Suprapubic skin (tissue), 4 donors: ENCODE results near the gene CA11. TPM values are rescaled to one million over a fixed set of nuclear protein-coding genes. Genes with fewer than 3 reads are reported as not detected.
"Not testable (repeated sequence)": the region's sequence is repeated elsewhere in the genome, so short reads cannot be mapped to it uniquely, and the experiment has no call there.

Source experiments
- DNase-seq, 2 donors: peaks; one replicate each; pipeline ENCODE4 v3.0.0-alpha.2; 2019; ENCODE audit warnings: low spot score in 2 of 2
- H3K27ac ChIP-seq: fragments of 200-600 bp; sonication (generic); one replicate; pipeline ENCODE4 v1.5.1; 2019
- H3K27me3 ChIP-seq: fragments of 200-600 bp; sonication (generic); one replicate; pipeline ENCODE4 v1.5.1; 2019
- H3K36me3 ChIP-seq: fragments of 200-600 bp; sonication (generic); one replicate; pipeline ENCODE4 v1.5.1; 2019
- H3K4me1 ChIP-seq: fragments of 200-600 bp; sonication (generic); one replicate; pipeline ENCODE4 v1.5.1; 2019
- H3K4me3 ChIP-seq: fragments of 200-600 bp; sonication (generic); one replicate; pipeline ENCODE4 v1.5.1; 2019; ENCODE audit warnings: mild to moderate bottlenecking
- H3K9me3 ChIP-seq: fragments of 200-600 bp; sonication (generic); one replicate; pipeline ENCODE4 v1.5.1; 2019
- CTCF ChIP-seq, 2 donors: fragments of 200-600 bp in 1 of 2; fragments of 450-650 bp in 1 of 2; sonication (generic) in 1 of 2; IDR thresholded peaks; one replicate each; pipeline ENCODE4 v1.5.1; 2016 to 2019; ENCODE audit warnings: antibody characterized with exemption in 2 of 2, mild to moderate bottlenecking in 1 of 2, moderate library complexity in 1 of 2
- EP300 ChIP-seq: sonication (generic); formaldehyde crosslinking; IDR thresholded peaks from one replicate; pipeline ENCODE4 v1.6.1; 2017; ENCODE audit warnings: antibody characterized with exemption
- POLR2A ChIP-seq, 2 donors: fragments of 450-650 bp; IDR thresholded peaks; one replicate each; pipeline ENCODE4 v1.6.1; 2017; ENCODE audit warnings: antibody characterized with exemption in 2 of 2, mild to moderate bottlenecking in 2 of 2, moderate library complexity in 2 of 2
- POLR2AphosphoS5 ChIP-seq, 3 donors: sonication (generic); formaldehyde crosslinking; IDR thresholded peaks; one replicate each; pipeline ENCODE4 v1.6.1; 2017; ENCODE audit warnings: antibody characterized with exemption in 3 of 3
- WGBS: methylation state at CpG from one replicate; pipeline ENCODE4 v1.1.5; 2018; 5-methylcytosine and 5-hydroxymethylcytosine counted together
- total RNA-seq, 4 donors: library from RNA; depleted of rRNA; stranded (reverse); fragments of >200 nt; gene quantifications; one replicate each; pipeline ENCODE4 v1.1.0, GENCODE V29; 2016

Gene CA11
- total RNA-seq, 4 donors from 2014 or later: 8.8 to 11.0 (median 9.7) TPM

GRCh38 chr19:48685583-48685982, 39.6 kb upstream of the CA11 start:
- H3K27ac ChIP-seq: no peak overlapping the region

GRCh38 chr19:48683349-48683748, 37.4 kb upstream of the CA11 start:
- H3K36me3 ChIP-seq: no peaks in the 10 kb centered on the region
- no peak overlapping the region for H3K27ac ChIP-seq
- no peak overlapping the region for H3K4me3 ChIP-seq
- no peaks in the 10 kb centered on the region for H3K9me3 ChIP-seq
- no peak for TF ChIP-seq POLR2AphosphoS5 (IDR thresholded peaks at IDR 0.05)
- TF ChIP-seq CTCF (IDR thresholded peaks at IDR 0.05): no peak
- no peak for TF ChIP-seq EP300
- TF ChIP-seq POLR2A (IDR thresholded peaks at IDR 0.05): no peak
- WGBS: 60% methylated on average over 11 of the region's 11 CpGs
- no peak for DNase-seq
- H3K27me3 ChIP-seq: no peaks in the 10 kb centered on the region
- peaks cover 8% of the 10 kb centered on the region for H3K4me1 ChIP-seq

More at GRCh38 chr19:48685583-48685982, 39.6 kb upstream of the CA11 start:
- Histone ChIP-seq H3K9me3 (no peaks in the 10 kb centered on the region), H3K4me3 (no peak overlapping the region), H3K36me3 (no peaks in the 10 kb centered on the region), H3K4me1 (peaks cover 8% of the 10 kb centered on the region), H3K27me3 (no peaks in the 10 kb centered on the region)
- 83% methylated on average over 9 of the region's 9 CpGs for WGBS
- no peak for DNase-seq
- TF ChIP-seq CTCF (IDR thresholded peaks at IDR 0.05): no peak
- TF ChIP-seq POLR2A (IDR thresholded peaks at IDR 0.05): no peak
- no peak for TF ChIP-seq EP300
- no peak for TF ChIP-seq POLR2AphosphoS5 (IDR thresholded peaks at IDR 0.05)

- Histone ChIP-seq H3K27ac (peak overlapping the region; percentile 24), H3K4me3 (no peak overlapping the region), H3K9me3 (no peaks in the 10 kb centered on the region), H3K4me1 (peaks cover 20% of the 10 kb centered on the region), H3K27me3 (no peaks in the 10 kb centered on the region), H3K36me3 (no peaks in the 10 kb centered on the region)
- no peak for DNase-seq
- no peak for TF ChIP-seq EP300
- no peak for TF ChIP-seq POLR2AphosphoS5 (IDR thresholded peaks at IDR 0.05)
- no peak for TF ChIP-seq CTCF (IDR thresholded peaks at IDR 0.05)
- TF ChIP-seq POLR2A (IDR thresholded peaks at IDR 0.05): no peak
- WGBS: 54% methylated on average over 5 of the region's 7 CpGs
These were observed 35.1 kb upstream of the CA11 start for GRCh38 chr19:48681127-48681470.

- TF ChIP-seq POLR2AphosphoS5 (IDR thresholded peaks at IDR 0.05): no peak
- no peak for TF ChIP-seq EP300
- TF ChIP-seq CTCF (IDR thresholded peaks at IDR 0.05): no peak
- no peak for TF ChIP-seq POLR2A (IDR thresholded peaks at IDR 0.05)
- 88% methylated on average over 18 of the region's 45 CpGs for WGBS
- Histone ChIP-seq H3K36me3 (no peaks in the 10 kb centered on the region), H3K27me3 (no peaks in the 10 kb centered on the region), H3K4me3 (no peak overlapping the region), H3K27ac (no peak overlapping the region), H3K4me1 (peaks cover 24% of the 10 kb centered on the region), H3K9me3 (no peaks in the 10 kb centered on the region)
- DNase-seq: no peak
These were observed 34.6 kb upstream of the CA11 start for GRCh38 chr19:48680436-48681126.

- 94% methylated on average over 16 of the region's 19 CpGs for WGBS
These were observed 34.0 kb upstream of the CA11 start for GRCh38 chr19:48680006-48680405.

GRCh38 chr19:48678201-48678600, 32.2 kb upstream of the CA11 start:
- H3K27ac ChIP-seq: peak overlapping the region; percentile 10
- DNase-seq: no peak
- H3K27me3 ChIP-seq: no peaks in the 10 kb centered on the region
- no peaks in the 10 kb centered on the region for H3K9me3 ChIP-seq
- no peaks in the 10 kb centered on the region for H3K36me3 ChIP-seq
- peaks cover 28% of the 10 kb centered on the region for H3K4me1 ChIP-seq
- no peak overlapping the region for H3K4me3 ChIP-seq
- TF ChIP-seq POLR2A (IDR thresholded peaks at IDR 0.05): no peak
- TF ChIP-seq POLR2AphosphoS5 (IDR thresholded peaks at IDR 0.05): no peak
- no peak for TF ChIP-seq CTCF (IDR thresholded peaks at IDR 0.05)
- TF ChIP-seq EP300: no peak
- WGBS: 57% methylated on average over 4 of the region's 4 CpGs

More at GRCh38 chr19:48680006-48680405, 34.0 kb upstream of the CA11 start:
- not testable (repeated sequence) for H3K27ac ChIP-seq, H3K9me3 ChIP-seq, H3K4me3 ChIP-seq, DNase-seq, H3K27me3 ChIP-seq, H3K36me3 ChIP-seq
- peaks cover 30% of the 10 kb centered on the region for H3K4me1 ChIP-seq
